ENCODE measurements around the gene TOP3B. TPM values are rescaled to one million over a fixed set of nuclear protein-coding genes. Genes with fewer than 3 reads are reported as not detected.

Gene TOP3B
- polyA plus RNA-seq, 1 experiment: 12.8 TPM

DNA sequence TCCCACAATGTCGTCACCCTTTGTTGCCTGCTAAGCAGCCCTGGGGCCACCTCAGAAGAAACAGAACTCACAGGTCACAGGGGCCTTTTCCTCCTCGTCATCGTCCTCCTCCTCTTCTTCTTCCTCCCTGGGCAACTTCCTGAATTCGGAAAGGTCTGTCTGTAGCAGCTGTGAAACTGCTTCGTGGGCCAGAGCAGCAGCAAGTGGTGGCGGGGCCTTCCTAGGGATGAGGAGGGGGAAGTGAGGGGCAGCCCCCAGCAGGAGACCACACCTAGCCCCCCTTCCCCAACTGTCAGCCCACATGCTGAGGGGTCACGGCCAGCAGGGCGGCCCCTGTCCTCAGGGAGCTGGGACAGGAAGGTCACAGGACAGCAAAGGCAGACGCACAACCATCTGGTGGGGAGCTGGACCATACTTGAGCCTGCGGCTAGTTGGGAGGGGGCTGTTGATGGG, 43.1 kb downstream of the TOP3B start:
- Histone ChIP-seq H3K36me3 (ENCODE audit: control insufficient read depth, insufficient read depth, low read length) (peaks cover 6% of the 10 kb centered on the region), H3K4me3 (ENCODE audit: low read depth, low read length) (no peak overlapping the region), H3K27me3 (ENCODE audit: control insufficient read depth, insufficient read depth, low read length) (no peaks in the 10 kb centered on the region)
- no peak for DNase-seq (ENCODE audit: low read depth)
- CTCF ChIA-PET: interaction anchor here (0.9 to 7.3 kb wide), 15 partner anchors 9 to 242 kb away, joined by 3 to 80 read pairs (median 12); partner anchors contain the start of genes PPM1F and YPEL1
- TF ChIP-seq CTCF (IDR thresholded peaks at IDR 0.05; ENCODE audit: insufficient read depth, low read depth, low read length): no peak
- POLR2A ChIA-PET: no interaction called here

GRCh38 chr22:21938906-21939305, 43.7 kb downstream of the TOP3B start:
- no peaks in the 10 kb centered on the region for H3K27me3 ChIP-seq (ENCODE audit: control insufficient read depth, insufficient read depth, low read length)
- no peak for DNase-seq (ENCODE audit: low read depth)
- H3K36me3 ChIP-seq (ENCODE audit: control insufficient read depth, insufficient read depth, low read length): peaks cover 2% of the 10 kb centered on the region; the same call in 1 of the 2 replicates
- no peak for TF ChIP-seq CTCF (IDR thresholded peaks at IDR 0.05; ENCODE audit: insufficient read depth, low read depth, low read length)
- H3K4me3 ChIP-seq (ENCODE audit: low read depth, low read length): no peak overlapping the region
- ChIA-PET POLR2A (no interaction called here), CTCF (interaction anchor here (0.8 to 7.3 kb wide), 26 partner anchors 9 to 241 kb away, joined by 3 to 80 read pairs (median 5); partner anchors contain the start of genes PPM1F and YPEL1)

- ChIA-PET POLR2A (interaction anchor here (0.8 kb wide), 1 partner anchor 230 kb away, joined by 14 read pairs; no protein-coding TSS in a partner anchor), CTCF (interaction anchor here (0.6 to 7.3 kb wide), 49 partner anchors 10 to 312 kb away, joined by 3 to 80 read pairs (median 4); partner anchors contain the start of genes PPM1F, TOP3B and YPEL1)
- Histone ChIP-seq H3K27me3 (ENCODE audit: control insufficient read depth, insufficient read depth, low read length) (no peaks in the 10 kb centered on the region), H3K4me3 (ENCODE audit: low read depth, low read length) (peak overlapping the region; percentile 47), H3K36me3 (ENCODE audit: control insufficient read depth, insufficient read depth, low read length) (peaks cover 6% of the 10 kb centered on the region)
- TF ChIP-seq CTCF (IDR thresholded peaks at IDR 0.05; ENCODE audit: insufficient read depth, low read depth, low read length): peak; percentile 98
- DNase-seq (ENCODE audit: low read depth): peak; percentile 30
Observed at GRCh38 chr22:21938071-21938822, 44.3 kb downstream of the TOP3B start.

GRCh38 chr22:21937821-21938070, 44.8 kb downstream of the TOP3B start:
- peak; percentile 87 for DNase-seq (ENCODE audit: low read depth)
- CTCF ChIA-PET: interaction anchor here (0.6 to 7.3 kb wide), 42 partner anchors 10 to 312 kb away, joined by 3 to 80 read pairs (median 4); partner anchors contain the start of genes PPM1F and TOP3B
- Histone ChIP-seq H3K4me3 (ENCODE audit: low read depth, low read length) (peak overlapping the region; percentile 47; the same call in 1 of the 2 replicates), H3K36me3 (ENCODE audit: control insufficient read depth, insufficient read depth, low read length) (peaks cover 11% of the 10 kb centered on the region), H3K27me3 (ENCODE audit: control insufficient read depth, insufficient read depth, low read length) (no peaks in the 10 kb centered on the region)
- POLR2A ChIA-PET: interaction anchor here (0.8 kb wide), 1 partner anchor 230 kb away, joined by 14 read pairs; no protein-coding TSS in a partner anchor
- no peak for TF ChIP-seq CTCF (IDR thresholded peaks at IDR 0.05; ENCODE audit: insufficient read depth, low read depth, low read length)

DNA sequence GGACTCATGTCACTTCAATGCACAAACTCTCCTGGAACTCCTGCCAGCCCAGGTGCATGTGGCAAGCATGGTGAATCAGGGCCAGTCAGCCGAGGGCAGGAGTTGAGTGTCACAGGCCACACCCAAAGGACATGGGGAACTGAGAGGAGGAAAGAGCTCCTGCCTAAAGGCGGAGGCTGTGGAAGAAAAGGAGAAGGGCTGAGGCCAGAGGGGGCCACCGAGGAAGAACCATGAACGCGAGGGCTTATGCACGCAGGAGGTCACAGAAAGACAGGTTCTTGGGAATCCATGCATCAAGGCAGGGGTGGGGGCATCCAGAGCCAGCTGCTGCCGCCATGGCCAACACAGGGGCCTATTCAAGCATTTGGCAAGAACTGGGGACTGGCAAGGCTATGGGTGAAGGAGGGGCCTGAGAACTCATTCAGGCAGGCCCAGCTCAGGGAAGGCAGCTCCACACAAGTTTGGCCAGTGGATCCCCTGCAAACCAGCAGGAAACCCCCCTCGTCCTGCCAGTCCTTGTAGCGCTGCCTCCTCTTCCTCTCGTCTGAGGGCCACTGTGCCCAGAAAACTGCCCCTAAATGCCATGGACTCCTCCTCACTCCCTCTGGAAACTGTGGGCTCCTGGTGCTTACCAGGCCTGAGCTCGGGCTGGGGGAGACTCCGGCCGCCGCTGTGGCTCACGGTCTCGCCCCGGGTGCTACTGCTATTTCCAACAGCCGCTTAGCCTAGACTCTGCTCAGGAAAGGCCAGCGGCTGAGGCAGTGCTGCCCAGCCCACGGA, 45.4 kb downstream of the TOP3B start:
- H3K36me3 ChIP-seq (ENCODE audit: control insufficient read depth, insufficient read depth, low read length): peaks cover 16% of the 10 kb centered on the region
- CTCF ChIA-PET: interaction anchor here (0.6 to 7.3 kb wide), 35 partner anchors 11 to 311 kb away, joined by 3 to 80 read pairs (median 4); partner anchors contain the start of genes PPM1F and TOP3B
- DNase-seq (ENCODE audit: low read depth): no peak

More for the DNA sequence above, 45.4 kb downstream of the TOP3B start:
- TF ChIP-seq CTCF (IDR thresholded peaks at IDR 0.05; ENCODE audit: insufficient read depth, low read depth, low read length): no peak
- POLR2A ChIA-PET: interaction anchor here (0.8 kb wide), 1 partner anchor 229 kb away, joined by 14 read pairs; no protein-coding TSS in a partner anchor
- Histone ChIP-seq H3K27me3 (ENCODE audit: control insufficient read depth, insufficient read depth, low read length) (no peaks in the 10 kb centered on the region), H3K4me3 (ENCODE audit: low read depth, low read length) (no peak overlapping the region)

Measured in BJ (cell line).